Measurements from ENCODE around the gene MAX.
"Not testable (repeated sequence)": the region's sequence is repeated elsewhere in the genome, so short reads cannot be mapped to it uniquely, and the experiment has no call there.

The MAX gene

GRCh38 chr14:65103150-65103760 lies 938 bp upstream of the MAX start:
- DNase-seq: no peak

DNA sequence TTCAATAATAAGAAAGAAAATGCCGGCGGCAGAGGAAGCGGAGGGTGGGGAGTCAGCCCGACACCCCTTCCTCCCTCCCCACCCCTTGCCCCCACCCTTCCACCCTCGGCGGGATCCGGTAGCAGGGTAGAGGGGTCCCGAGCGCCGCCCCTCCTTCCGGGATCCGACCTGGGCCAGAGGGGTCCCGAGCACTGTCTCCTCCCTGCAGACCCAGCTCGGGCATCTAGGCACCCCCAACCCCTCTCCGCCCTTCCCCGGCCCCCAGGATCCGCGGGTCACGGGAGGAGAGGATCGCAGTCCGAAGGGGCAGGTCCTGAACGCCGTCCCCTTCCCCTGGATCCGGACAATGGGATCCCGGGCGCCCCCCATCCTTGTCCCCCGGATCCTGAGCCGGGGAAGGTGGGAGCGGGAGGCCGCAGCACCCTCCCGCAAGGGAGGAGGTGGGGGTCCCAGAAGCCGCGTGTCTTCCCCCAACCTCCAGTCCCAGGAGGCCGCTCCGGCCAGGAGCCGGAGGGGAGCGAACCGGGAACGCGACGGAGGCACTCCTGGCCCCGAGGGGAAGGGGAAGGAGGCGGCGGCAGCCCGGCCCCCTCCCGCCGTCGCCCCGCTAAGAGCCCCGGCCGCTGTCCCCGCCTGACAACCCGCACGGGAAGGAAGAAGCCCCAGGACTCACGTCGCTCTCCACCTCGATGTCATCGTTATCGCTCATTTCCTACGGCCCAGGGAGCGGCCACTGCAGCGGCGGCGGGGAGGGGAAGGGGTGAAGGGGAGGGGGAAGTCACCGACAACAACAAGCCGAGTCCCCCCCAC lies 481 bp downstream of the MAX start:
- DNase-seq: peak; percentile 18 to 39

DNA sequence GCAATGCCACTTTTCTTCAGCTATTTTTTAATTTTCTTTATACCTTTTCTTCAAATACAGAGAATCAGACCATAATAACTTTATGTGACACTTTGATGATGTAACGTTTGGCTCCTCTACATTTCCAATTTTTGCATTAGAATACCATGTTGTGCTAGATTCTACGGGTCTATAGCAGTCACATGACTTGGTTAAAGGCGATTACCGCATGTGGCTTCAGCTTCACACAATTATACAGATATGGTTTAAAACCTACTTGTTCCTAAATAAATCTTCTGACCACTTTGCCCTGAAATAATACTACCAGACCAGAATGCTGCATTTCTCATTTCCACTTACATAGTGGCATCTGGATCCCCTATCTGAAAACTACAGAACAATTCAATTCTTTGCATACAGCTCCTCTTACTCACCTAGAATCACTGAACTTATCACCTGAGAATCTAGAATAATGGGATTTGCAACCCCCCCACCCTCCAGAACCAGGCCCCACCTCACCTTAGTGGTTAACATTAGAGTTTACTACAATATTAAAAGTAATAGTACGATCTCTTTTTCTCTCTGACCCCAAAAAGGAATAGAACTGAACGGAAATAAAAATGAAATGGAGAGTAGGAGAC lies 1.3 kb downstream of the MAX start:
- no peak for DNase-seq

- peak in 1 of 2 donors; percentile 87 for DNase-seq
These were observed 3.7 kb downstream of the MAX start for GRCh38 chr14:65098586-65098985.

- DNase-seq: no peak
These were observed 5.8 kb downstream of the MAX start for GRCh38 chr14:65096323-65097089.

DNA sequence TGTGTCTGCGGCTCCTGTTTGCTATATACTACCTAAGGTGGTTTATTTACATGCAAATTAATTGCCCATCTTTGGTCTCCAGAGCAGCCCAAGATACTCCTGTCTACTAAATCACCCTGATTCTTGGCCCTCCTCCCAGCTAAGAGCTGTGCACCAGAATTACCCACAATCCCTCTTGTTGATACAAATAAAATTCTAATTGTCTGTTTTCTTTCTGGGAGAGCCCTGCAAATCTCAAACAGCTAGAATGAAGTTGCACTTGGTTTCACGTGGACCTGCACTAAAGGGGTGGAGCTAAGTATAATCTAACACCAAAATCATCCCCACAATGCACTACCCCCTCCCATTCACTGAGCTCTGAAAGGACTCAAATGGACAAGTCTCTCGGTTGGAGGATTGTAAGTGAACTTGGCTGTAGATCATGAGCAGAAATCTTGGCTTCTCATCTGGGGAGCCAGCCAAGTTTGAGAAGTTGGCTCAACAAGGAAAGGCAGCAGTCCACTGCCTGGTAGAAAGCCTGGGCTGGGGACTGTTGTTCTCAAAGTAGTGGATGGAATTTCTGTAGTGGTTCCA lies 6.6 kb downstream of the MAX start:
- DNase-seq: no peak

DNA sequence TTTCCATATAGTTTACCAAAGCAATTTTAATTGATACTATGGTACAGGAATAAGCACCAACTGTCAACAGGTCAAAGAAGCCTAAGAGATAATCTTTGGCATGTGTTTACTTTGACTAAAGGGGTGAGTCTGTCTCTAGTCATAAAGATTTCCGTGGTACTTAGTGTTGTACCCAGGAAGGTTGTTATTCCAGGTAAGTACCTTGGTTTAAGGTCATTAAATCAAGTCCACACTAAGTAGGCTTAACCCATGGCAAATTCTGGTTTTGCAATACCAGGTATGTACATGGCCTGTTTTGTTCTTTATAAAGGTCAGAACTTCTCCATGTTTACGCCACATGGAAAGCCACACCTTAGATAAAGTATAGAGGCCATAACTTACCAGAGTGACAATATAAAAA lies 10.0 kb downstream of the MAX start:
- no peak for DNase-seq

DNA sequence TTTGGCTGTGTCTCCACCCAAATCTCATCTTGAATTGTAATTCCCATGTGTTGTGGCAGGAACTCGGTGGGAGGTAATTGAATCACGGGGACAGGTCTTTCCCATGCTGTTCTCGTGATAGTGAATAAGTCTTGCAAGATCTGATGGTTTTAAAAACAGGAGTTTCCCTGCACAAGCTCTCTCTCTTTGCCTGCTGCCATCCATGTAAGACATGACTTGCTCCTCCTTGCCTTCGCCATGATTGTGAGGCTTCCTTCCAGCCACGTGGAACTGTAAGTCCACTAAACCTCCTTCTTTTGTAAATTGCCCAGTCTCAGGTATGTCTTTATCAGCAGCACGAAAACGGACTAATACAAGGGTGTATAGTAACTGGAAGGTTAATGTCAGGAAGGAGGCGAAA lies 14.5 kb downstream of the MAX start:
- DNase-seq: not testable (repeated sequence)

- DNase-seq: not testable (repeated sequence)
These were observed 15.6 kb downstream of the MAX start for GRCh38 chr14:65086686-65087085.

DNA sequence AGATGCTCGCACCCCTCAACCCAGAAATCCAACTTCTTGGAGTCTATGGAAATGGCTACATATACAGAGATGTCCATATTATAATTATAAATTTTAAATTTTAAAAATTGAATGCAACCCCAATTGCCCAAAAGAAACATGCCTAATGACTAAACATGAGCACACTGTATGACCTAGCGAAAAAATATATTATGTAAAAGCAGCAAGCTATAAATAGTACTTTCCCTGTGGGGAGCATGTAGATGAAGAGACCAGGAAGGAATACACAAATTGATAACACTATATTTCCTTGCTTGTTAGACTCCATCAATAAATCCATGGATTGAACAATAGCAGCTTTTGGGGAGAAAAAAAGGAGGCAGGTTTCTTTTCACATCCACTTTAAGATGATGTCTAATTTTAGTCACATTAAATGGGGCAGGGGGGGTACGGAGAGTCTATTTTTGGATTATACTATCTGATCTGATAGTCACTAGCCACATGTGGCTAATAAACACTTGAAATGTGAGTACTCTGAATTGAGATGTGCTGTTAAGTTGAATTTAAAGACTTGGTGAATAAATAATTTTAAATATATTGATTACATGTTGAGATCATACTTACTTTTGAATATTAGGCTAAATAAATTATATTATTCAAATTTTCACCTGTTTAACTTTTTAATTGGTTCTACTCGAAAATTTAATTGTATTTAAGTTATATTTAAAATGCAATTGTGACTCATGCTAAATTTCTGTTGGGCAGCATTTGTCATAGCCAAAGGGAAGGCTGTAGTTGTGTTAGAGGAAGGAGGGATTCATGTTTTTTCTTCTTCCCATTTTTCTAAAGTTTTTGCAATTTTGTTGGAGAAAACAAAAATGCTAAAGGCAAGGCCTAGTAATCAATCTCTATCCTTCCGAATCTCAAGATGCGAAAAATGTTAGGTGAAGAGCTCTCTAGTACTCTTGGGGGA lies 17.5 kb downstream of the MAX start:
- DNase-seq: no peak

DNA sequence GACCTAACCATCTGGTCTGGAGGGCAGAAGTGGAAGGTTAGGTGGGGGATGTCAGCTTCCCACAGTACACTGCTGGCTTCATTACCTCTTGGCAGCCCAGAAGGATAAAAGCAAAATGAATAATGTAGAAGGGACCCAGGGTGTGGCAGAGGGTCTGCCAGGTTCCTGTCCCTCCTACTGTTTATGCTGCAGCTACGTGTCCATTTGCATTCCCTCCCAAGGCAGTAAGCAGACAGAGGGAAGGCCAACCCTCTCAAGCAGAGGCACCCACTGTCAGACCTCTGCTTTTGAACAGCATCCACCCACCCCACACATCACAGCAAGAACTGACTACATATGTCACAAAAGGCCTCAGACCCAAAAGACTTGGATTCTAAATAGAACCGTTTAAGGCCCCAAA lies 19.4 kb downstream of the MAX start:
- no peak for DNase-seq

DNA sequence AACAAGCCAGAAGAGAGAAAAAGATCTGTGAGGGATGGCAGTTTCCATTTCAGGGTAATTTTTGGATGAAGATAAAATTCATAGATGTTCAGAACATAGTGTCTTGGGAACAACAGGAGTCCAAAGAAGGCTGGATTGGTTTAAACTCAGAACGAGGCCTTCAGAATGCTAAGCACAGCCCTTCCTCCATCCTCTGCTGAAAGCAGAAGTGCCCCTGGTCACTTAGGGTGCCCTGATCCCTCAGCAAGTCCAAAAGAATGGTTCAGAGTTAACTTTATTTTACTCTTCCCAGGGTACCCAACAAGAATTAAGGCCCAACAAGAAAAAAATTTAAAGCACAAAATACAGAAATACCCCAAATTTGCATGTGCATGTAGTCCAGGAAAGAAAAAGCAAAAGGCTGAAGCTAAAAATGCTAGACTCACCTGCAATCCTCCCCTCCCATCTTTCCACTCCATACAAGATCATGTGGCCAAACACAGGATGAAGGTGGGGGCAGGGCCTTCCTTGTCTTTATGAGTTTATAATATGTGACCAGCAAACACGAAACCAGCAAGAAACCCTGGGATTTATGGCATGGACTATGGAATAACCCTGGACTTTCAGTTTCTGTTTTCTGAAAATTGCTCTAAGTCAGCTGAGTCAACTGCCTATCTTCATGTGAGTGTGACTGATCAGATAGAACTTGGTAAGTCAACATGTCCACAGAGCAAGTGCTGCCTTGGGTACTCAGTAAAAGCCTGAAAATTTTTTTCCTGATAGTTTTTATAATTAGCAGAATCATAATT lies 21.2 kb downstream of the MAX start:
- DNase-seq: no peak

- DNase-seq: no peak
These were observed 22.5 kb downstream of the MAX start for GRCh38 chr14:65079768-65080167.

GRCh38 chr14:65079201-65079600 lies 23.1 kb downstream of the MAX start:
- no peak for DNase-seq

DNA sequence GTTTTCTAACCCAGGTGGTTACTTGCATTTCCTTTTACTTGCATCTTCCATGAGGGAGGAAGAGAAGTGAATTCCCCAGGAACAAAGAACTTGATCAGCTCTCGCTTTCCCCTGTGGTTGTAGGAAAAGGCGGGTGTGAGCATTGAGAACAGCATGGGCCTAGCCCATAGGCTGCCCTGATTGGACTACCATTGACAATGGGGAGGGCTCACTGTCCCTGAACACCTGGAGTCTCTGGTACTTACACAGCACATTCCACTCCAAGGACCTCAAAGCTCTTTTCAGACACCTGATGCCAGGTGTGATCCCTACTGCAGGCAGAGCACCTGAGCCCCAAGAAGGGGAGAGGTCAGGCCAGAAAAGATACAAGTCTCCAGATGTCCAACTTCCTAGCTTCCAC lies 25.0 kb downstream of the MAX start:
- no peak for DNase-seq

- DNase-seq: no peak
These were observed 26.5 kb downstream of the MAX start for GRCh38 chr14:65075628-65076325.

DNA sequence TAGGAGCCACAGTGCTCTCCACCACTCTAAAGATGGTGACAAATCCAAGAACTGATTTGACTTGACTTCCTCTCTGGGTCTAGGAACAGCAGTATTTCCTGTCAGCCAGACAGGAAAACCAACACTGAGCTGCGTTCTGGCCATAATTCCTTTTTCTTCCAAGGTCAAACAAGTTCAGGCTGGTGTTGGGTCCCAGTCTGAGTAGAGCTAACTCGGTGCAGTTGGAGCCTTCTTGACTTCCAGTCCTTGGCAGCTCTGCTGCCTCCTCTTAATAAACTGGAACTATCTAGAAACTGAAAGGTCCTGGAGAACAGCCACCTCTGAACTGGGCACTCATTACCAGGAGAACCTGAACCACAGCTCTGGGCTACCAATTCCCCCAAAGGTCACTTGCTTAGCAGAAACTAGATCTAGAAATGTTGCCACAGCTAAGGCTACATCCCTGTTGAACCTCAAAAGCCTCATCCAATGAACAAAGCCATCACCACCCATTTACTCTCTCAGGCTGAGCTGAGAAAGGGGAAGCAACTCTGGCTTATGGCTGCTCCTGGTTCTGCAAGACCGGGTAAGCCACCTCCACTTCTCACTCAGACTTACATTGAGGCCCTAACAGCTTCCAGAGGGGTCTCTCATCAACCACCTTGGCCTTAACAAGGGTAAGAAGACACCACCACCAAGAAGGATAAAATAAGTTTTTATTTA lies 27.7 kb downstream of the MAX start:
- peak in 1 of 2 donors; percentile 19 for DNase-seq

DNA sequence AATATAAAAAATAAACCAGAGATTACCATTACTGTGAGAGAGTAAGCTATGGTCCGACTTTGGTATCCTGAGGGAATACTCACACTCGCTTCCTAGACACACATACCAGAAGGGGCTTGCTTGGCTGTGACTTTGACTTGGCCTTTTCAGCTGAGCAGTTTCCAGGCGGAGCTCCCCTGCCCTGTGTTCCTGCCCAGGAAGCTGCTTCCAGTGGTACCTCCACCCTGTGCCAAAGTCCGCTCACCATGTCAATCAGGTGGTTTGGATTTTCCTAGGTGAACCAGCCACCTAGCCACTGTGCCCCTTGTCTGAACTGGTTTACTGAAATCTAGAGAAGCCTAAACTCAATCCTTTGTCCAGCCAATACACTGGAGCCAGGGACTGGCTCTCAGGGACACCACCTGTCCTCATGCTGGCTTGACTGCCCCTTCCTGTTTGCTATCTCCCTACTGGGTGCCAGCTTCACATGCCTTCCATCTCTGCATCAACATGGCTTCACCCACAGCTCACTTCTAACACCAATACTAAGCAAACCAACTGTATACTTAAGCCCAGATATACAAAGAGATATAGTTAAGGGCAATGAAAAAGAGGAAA lies 28.6 kb downstream of the MAX start:
- no peak for DNase-seq

DNA sequence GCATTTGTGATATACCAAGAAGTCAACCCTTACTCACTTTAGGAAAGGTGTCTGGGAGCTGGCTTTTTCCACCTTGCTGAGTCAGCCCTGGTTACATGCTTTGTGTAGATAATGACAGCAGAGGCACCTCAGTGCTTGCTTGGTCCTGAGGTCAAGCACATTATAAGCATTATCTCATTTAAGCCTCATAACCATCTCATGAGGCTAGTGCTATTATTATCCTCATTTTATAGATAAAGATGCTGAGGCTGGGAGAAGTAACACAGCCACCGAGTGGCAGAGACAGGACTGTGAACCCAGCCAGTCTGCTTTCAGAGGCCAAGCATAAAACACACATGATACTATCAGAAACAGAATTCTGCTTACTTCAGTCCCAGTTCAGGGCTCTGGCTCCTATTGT lies 29.4 kb downstream of the MAX start:
- DNase-seq: no peak

Measured in bone marrow (tissue), 2 donors.